SK-N-MC (cell line): ENCODE measurements around the gene ARID1B.
A peak's percentile ranks its signal among the peaks of the same experiment; 100 is the strongest.

Source experiments
- DNase-seq: peaks from one replicate; pipeline ENCODE4 v3.0.0-alpha.2; 2011; ENCODE audit warnings: low read depth, low spot score
- H3K27ac ChIP-seq: fragments of 200-600 bp; sonication (generic); 2 replicates; pipeline ENCODE4 v1.5.1; 2016; ENCODE audit warnings: mixed run types
- H3K36me3 ChIP-seq: fragments of 200-600 bp; sonication (generic); 2 replicates; pipeline ENCODE4 v1.6.1; 2017; ENCODE audit warnings: antibody characterized with exemption, low read length, mixed read lengths; ENCODE audit not compliant: insufficient read depth
- H3K4me3 ChIP-seq: fragments of 200-600 bp; sonication (generic); 2 replicates; pipeline ENCODE4 v1.5.1; 2016
- H3K9ac ChIP-seq: fragments of 200-600 bp; sonication (generic); 2 replicates; pipeline ENCODE4 v1.8.0; 2017; ENCODE audit warnings: mixed run types, mixed read lengths; ENCODE audit not compliant: insufficient read length
- H3K9me3 ChIP-seq: fragments of 200-600 bp; sonication (generic); 2 replicates; pipeline ENCODE4 v1.6.1; 2017; ENCODE audit warnings: low read depth, mild to moderate bottlenecking, antibody characterized with exemption, low read length, moderate library complexity, mixed read lengths
- EZH2 ChIP-seq: fragments of 200-600 bp; sonication (generic); IDR thresholded peaks from one replicate; pipeline ENCODE4 v1.6.1; 2017; ENCODE audit warnings: antibody characterized with exemption
- FOXP2 ChIP-seq: optimal IDR thresholded peaks from 2 replicates; pipeline ENCODE3; 2011; ENCODE audit warnings: mild to moderate bottlenecking, moderate library complexity; ENCODE audit not compliant: insufficient read depth; ENCODE audit errors: extremely low read length, control extremely low read depth
- POLR2AphosphoS5 ChIP-seq: IDR thresholded peaks from 2 replicates; pipeline ENCODE4 v1.6.1; 2012; ENCODE audit warnings: mild to moderate bottlenecking, low read depth, low read length, borderline replicate concordance

Gene ARID1B

DNA sequence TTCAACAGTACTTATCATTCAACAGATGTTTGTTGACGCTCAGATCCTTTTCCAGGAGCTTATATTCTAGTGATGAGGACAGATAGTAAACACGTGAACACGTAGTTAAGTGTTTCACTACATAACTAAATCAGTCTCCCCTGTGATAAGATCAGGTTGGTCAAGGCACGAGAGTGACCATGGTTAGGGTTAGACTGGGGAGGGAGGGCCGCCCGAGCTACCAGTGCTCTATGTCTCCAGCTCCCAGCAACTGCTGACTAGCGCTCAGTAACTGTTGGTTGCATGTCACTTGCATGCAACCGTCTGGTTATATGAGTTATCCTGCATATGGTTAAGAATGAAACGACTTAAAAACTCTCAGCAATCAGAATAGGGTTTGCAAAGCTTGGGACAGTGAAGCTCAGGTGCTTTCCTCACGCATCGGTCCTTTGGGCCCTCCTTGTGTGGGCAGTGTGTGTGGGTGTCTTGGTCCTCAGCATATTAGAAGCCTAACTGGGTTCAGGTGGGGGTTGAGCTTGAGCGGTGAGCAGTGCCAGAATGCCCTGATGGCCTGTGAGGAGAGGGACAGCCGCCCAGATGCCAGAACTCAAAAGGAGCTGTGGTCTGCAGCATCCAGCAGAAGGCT is 120.8 kb downstream of the ARID1B start:
- H3K4me3 ChIP-seq = no peak overlapping the region
- H3K27ac ChIP-seq = no peak overlapping the region
- H3K36me3 ChIP-seq = peaks cover 11% of the 10 kb centered on the region
- no peak for TF ChIP-seq POLR2AphosphoS5
- TF ChIP-seq FOXP2 = no peak
- TF ChIP-seq EZH2 = no peak
- DNase-seq = no peak
- no peaks in the 10 kb centered on the region for H3K9me3 ChIP-seq
- no peak overlapping the region for H3K9ac ChIP-seq

DNA sequence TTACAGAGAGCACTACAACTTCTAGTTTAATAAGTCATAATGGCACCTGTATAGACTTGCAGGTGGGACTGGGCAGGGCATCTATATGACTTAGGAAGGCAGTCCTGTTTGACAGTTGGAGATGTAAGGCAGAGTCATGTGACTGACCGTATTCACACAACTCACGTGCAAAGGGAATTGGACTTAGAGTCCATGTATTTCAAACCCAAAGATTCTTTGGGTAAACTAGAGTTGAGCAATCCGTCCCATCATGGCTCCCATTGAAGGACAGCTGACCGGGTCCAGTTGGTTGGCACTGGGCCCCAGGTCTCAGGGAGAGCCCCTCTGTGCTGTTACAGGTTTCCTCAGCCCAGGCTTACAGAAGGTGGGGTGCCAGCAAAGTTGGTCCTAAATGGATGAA is 121.9 kb downstream of the ARID1B start:
- no peak for DNase-seq
- no peak overlapping the region for H3K27ac ChIP-seq
- H3K4me3 ChIP-seq = no peak overlapping the region
- H3K9ac ChIP-seq = no peak overlapping the region
- H3K9me3 ChIP-seq = no peaks in the 10 kb centered on the region
- TF ChIP-seq POLR2AphosphoS5 (no peak), FOXP2 (no peak)
- peaks cover 16% of the 10 kb centered on the region for H3K36me3 ChIP-seq

- Histone ChIP-seq H3K36me3 (peaks cover 21% of the 10 kb centered on the region), H3K9ac (no peak overlapping the region), H3K4me3 (no peak overlapping the region), H3K27ac (peak overlapping the region; percentile 40; the same call in 1 of the 2 replicates), H3K9me3 (no peaks in the 10 kb centered on the region)
- TF ChIP-seq EZH2 = no peak
- DNase-seq = no peak
Observed at GRCh38 chr6:156899532-156900135, 122.5 kb downstream of the ARID1B start.

- no peak for TF ChIP-seq EZH2
- TF ChIP-seq FOXP2 = no peak
- no peak for TF ChIP-seq POLR2AphosphoS5
- H3K9ac ChIP-seq = no peak overlapping the region
- DNase-seq = no peak
- no peaks in the 10 kb centered on the region for H3K9me3 ChIP-seq
- H3K27ac ChIP-seq = peak overlapping the region; percentile 40; the same call in 1 of the 2 replicates
- H3K4me3 ChIP-seq = no peak overlapping the region
- peaks cover 22% of the 10 kb centered on the region for H3K36me3 ChIP-seq
Observed at GRCh38 chr6:156900292-156900691, 123.1 kb downstream of the ARID1B start.

DNA sequence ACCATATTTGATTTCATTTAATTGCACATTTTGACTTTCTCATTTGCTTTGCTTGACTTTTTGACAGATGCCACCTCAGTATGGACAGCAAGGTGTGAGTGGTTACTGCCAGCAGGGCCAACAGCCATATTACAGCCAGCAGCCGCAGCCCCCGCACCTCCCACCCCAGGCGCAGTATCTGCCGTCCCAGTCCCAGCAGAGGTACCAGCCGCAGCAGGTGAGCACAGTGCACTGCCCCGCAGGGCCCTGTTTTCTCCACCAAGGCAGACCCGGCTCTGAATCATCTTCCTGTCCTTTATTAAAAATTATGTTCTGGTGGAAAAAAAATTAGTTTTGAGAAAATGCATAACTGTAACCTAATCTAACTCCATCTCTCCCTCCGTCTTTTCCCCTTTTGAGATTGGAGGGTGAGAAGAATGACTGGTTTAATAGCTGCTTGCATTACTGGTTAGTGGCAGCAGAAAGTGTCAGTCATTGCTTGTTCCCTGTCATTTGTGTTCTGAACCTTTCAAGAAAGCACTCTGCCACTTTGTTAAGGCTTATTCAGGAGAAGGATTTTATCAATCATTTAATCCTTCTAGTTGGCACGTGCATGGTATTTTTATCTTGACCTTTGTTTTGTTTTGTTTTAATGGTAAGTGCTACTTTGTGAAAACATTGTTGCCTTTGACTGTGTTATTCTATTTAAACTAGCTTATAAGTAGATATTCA is 124.3 kb downstream of the ARID1B start:
- Histone ChIP-seq H3K27ac (peak overlapping the region; percentile 45; the same call in 1 of the 2 replicates), H3K4me3 (no peak overlapping the region), H3K9me3 (no peaks in the 10 kb centered on the region), H3K36me3 (peaks cover 22% of the 10 kb centered on the region), H3K9ac (no peak overlapping the region)
- DNase-seq = no peak
- no peak for TF ChIP-seq FOXP2
- TF ChIP-seq POLR2AphosphoS5 = no peak
- no peak for TF ChIP-seq EZH2

GRCh38 chr6:156902782-156903181 is 125.6 kb downstream of the ARID1B start:
- H3K27ac ChIP-seq = no peak overlapping the region
- no peak overlapping the region for H3K4me3 ChIP-seq
- TF ChIP-seq EZH2 (no peak), POLR2AphosphoS5 (no peak), FOXP2 (no peak)
- no peaks in the 10 kb centered on the region for H3K9me3 ChIP-seq
- H3K36me3 ChIP-seq = peaks cover 25% of the 10 kb centered on the region
- no peak overlapping the region for H3K9ac ChIP-seq
- no peak for DNase-seq

GRCh38 chr6:156904176-156904967 is 127.2 kb downstream of the ARID1B start:
- DNase-seq = no peak
- H3K9me3 ChIP-seq = no peaks in the 10 kb centered on the region
- no peak overlapping the region for H3K4me3 ChIP-seq
- H3K9ac ChIP-seq = no peak overlapping the region
- TF ChIP-seq EZH2 = no peak
- TF ChIP-seq POLR2AphosphoS5 = no peak
- TF ChIP-seq FOXP2 = no peak
- peaks cover 25% of the 10 kb centered on the region for H3K36me3 ChIP-seq
- no peak overlapping the region for H3K27ac ChIP-seq

DNA sequence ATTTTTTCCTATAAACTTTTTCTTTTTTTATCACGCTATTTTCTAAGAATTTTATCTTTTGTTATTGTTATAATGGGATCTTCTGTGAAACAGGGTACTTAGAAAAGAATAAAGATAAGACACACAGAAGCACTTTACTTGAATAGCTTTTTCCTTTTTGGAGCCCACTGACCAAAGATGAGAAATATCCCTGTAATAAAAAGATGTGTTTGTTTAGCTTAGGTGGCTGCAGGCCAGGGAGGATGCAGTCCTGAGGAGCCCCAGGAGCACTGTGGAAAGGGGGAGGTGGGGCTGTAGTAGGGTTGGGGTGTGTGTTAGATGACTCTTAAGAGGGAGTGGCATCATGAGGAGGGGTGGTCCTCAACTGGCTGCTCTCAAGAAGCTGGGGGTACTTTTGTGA is 128.6 kb downstream of the ARID1B start:
- DNase-seq = no peak
- TF ChIP-seq EZH2 (no peak), FOXP2 (no peak), POLR2AphosphoS5 (no peak)
- H3K9ac ChIP-seq = no peak overlapping the region

More for the DNA sequence above, 128.6 kb downstream of the ARID1B start:
- Histone ChIP-seq H3K9me3 (no peaks in the 10 kb centered on the region), H3K4me3 (no peak overlapping the region), H3K36me3 (peaks cover 25% of the 10 kb centered on the region), H3K27ac (no peak overlapping the region)
